Fibroblast of skin of abdomen (primary cell): Measurements from ENCODE around the gene DYNC1H1.

Source experiments
- DNase-seq: peaks from one replicate; pipeline ENCODE4 v3.0.0-alpha.2; 2013

The DYNC1H1 gene

DNA sequence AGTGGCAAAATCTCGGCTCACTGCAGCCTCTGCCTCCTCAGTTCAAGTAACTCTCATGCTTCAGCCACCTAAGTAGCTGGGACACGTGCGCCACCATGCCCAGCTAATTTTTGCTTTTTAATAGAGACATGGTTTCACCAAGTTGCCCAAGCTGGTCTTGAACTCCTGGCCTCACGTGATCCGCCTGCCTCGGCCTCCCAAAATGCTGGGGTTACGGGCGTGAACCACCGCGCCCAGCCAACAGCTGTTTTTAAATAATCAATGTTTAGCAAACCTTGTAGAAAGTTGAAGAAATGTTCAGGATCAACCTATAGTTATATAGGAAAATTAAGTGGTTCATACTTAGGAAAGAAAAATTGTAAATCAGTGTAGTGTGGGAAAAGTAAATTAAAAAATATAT lies 128.4 kb downstream of the DYNC1H1 start:
- DNase-seq, result no peak

GRCh38 chr14:102094101-102094500 lies 129.7 kb downstream of the DYNC1H1 start:
- DNase-seq, result no peak

DNA sequence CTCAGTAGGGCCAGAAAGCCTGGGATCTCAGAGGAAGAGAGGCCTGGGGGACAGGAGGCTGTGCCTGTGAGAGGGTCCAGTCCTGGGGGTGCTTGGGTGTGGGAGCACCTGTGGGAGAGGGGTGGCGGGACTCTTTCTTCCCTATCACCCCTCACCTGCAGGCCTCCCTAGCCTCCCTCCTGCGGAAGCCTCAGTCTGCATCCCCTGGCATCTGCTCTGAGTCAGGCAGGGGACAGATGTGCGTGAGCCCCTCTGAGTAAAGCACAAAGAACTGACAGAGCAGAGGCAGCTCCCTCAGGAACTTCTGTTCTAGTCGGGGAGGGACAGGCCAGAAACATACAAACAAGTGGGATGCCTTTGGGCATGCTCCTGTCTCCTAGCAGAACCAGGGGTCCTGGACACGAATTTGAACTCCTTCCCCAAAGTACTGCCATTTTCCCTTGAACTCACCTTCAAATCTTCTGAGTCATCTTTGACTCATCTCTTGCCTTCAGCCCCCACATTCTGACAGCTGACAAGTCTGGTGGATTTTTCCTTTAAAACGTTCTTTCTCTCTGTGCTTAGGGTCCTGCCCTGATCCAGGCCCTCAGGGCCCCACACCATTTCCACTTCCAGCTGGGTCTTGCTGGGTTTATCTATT lies 131.0 kb downstream of the DYNC1H1 start:
- peak; percentile 14 for DNase-seq

DNA sequence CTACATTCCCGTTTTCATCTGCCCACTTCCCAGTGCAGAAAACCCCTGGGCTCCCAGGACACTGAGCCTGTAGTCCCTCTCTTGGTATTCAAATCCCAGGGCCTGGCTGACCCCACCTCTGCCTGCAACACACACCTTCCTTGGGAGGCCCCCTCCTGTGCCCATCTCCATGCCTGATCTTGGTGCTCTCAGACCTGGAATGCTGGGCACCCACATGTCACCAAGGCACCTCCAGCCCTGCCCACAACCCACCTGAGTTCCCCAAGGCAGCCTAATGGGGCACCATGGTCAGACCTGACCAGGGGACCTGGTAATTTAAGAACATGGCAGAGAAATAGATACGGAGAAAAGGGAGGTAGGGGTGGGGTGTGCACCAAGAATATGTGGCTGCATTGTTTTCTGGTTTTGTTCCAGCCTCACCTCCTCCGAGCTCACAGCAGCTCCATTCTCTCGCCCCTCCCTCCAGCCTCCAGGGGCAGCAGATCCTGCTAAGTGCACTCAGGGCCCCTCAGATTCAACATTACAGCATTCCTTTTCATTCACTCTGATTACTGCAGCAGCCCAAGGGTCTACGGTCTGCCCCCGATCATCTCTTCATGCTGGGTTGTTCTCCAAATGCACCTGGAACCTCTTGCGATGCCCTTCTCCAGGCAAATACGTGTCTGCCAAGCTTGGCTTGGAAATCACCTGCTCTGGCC lies 131.6 kb downstream of the DYNC1H1 start:
- no peak for DNase-seq

- peak; percentile 79 for DNase-seq
Measured at GRCh38 chr14:102096569-102097188, 132.3 kb downstream of the DYNC1H1 start.

DNA sequence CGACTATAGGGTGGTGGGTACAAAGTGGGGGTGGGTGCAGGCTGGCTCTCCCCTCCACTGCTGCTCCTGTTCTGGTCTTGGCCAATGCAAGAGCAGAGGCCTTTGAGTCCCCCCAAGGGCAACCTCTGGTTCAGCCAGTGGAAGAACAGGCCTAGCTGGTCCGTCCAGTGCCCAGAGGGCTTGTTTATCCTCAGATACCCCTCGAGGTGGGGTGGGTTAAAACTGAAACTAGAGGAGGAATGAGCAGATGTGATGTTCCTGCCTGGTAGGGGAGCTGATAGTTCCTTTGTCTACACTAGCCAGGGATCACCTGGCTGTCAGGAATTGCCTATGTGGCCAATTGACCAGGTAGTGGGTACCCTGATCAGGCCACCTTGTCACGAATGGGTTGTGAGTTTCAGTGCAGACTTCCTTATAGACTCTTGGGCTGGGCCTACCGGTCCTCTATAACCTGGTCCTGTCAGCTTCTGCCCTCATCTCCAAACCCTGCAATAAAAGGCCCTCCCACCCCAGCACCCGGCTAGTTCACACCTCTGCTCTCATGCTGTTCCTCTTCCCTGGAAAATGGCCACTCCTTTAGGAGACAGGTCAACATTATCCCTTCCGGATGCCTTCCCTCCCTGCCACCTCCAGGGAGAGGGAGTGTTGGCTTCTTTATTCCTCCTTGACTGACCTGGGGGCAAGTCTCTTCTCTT lies 133.2 kb downstream of the DYNC1H1 start:
- DNase-seq, result no peak

- DNase-seq, result no peak
Measured at GRCh38 chr14:102103062-102103695, 138.8 kb downstream of the DYNC1H1 start.

- DNase-seq, result no peak
Measured at GRCh38 chr14:102105369-102105768, 141.0 kb downstream of the DYNC1H1 start.
